ENCODE measurements around the gene ZCCHC4.
A peak's percentile ranks its signal among the peaks of the same experiment; 100 is the strongest.

DNA sequence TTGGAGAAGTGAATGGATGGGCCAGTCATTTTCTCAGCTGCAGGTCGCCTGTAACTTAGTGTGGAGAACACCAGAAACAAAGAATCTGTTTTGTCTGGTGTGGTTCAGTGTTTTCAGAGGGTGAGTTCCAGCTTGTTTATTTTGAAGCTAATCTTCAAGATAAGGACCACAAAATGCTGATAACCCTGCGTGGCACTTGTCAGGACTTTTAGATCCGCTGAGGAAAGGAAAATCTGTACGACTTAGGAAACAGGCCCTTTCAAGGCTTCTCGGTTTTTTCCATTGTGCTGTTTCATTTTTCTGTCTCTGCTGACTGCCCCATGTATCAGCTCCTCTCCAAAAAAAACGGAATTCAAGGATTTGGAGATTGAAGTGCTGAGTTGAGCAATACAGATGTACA lies 55.7 kb downstream of the ZCCHC4 start:
- TF ChIP-seq TCF7L2 (IDR thresholded peaks at IDR 0.05; ENCODE audit: borderline replicate concordance, low read depth, low read length) = no peak
- no peak for TF ChIP-seq CTCF (tag by site-specific recombination; IDR thresholded peaks at IDR 0.05)
- no peak for TF ChIP-seq ZNF707 (tag by site-specific recombination; IDR thresholded peaks at IDR 0.05)
- no peak for TF ChIP-seq ZNF558 (tag by site-specific recombination; IDR thresholded peaks at IDR 0.05)
- TF ChIP-seq FEZF1 (tag by site-specific recombination; IDR thresholded peaks at IDR 0.05) = peak; percentile 51; the same call in 1 of the 2 replicates
- TF ChIP-seq ZNF175 (tag by site-specific recombination; IDR thresholded peaks at IDR 0.05) = no peak
- TF ChIP-seq IKZF3 (tag by site-specific recombination; IDR thresholded peaks at IDR 0.05) = no peak
- TF ChIP-seq ZBTB7A (tag by site-specific recombination; IDR thresholded peaks at IDR 0.05; ENCODE audit: low read depth) = no peak
